ENCODE data around the gene TTC3. TPM values are rescaled to one million over a fixed set of nuclear protein-coding genes. Genes with fewer than 3 reads are reported as not detected.
"Not testable (repeated sequence)": the region's sequence is repeated elsewhere in the genome, so short reads cannot be mapped to it uniquely, and the experiment has no call there.

TTC3 gene
- total and polyA plus RNA-seq, 5 experiments from 2014 or later = 51.1 to 169 (median 134) TPM

- ATAC-seq (peak; percentile 84 to 99), DNase-seq (peak in 6 of 10 donors; percentile 10 to 46 (median 22))
- POLR2A ChIA-PET = no interaction called here
- Mint-ChIP-seq H3K27me3 (peaks cover 0 to 5% (median 0%) of the 10 kb centered on the region in 5 donors), H3K9me3 (no peaks in the 10 kb centered on the region), H3K27ac (peak overlapping the region in 4 of 10 donors; percentile 17 to 68 (median 28)), H3K4me3 (peak overlapping the region in 6 of 10 donors; percentile 3 to 56 (median 22)), H3K4me1 (peaks cover 6 to 14% (median 11%) of the 10 kb centered on the region in 4 donors), H3K36me3 (peaks cover 0 to 1% (median 0%) of the 10 kb centered on the region in 3 donors)
Observed at GRCh38 chr21:37045149-37045548, 27.9 kb upstream of the TTC3 start.

GRCh38 chr21:37045556-37045955 is 27.5 kb upstream of the TTC3 start:
- no peaks in the 10 kb centered on the region for H3K9me3 Mint-ChIP-seq
- DNase-seq (no peak), ATAC-seq (no peak)
- H3K4me1 Mint-ChIP-seq = peaks cover 6 to 14% (median 11%) of the 10 kb centered on the region in 4 donors
- H3K27me3 Mint-ChIP-seq = peaks cover 0 to 5% (median 0%) of the 10 kb centered on the region in 5 donors
- H3K36me3 Mint-ChIP-seq = peaks cover 0 to 1% (median 0%) of the 10 kb centered on the region in 3 donors
- H3K27ac Mint-ChIP-seq = no peak overlapping the region
- POLR2A ChIA-PET = no interaction called here
- H3K4me3 Mint-ChIP-seq = peak overlapping the region in 2 of 10 donors; percentile 19 to 56

GRCh38 chr21:37047079-37047478 is 26.0 kb upstream of the TTC3 start:
- H3K27ac Mint-ChIP-seq = peak overlapping the region in 1 of 10 donors; percentile 38
- H3K36me3 Mint-ChIP-seq = peaks cover 0 to 1% (median 0%) of the 10 kb centered on the region in 3 donors
- DNase-seq = no peak

GRCh38 chr21:37049741-37050140 is 23.3 kb upstream of the TTC3 start:
- H3K27me3 Mint-ChIP-seq, H3K4me3 Mint-ChIP-seq, POLR2A ChIA-PET, H3K27ac Mint-ChIP-seq, H3K36me3 Mint-ChIP-seq, DNase-seq, H3K9me3 Mint-ChIP-seq, ATAC-seq: not testable (repeated sequence)
- peaks cover 1 to 10% (median 9%) of the 10 kb centered on the region in 4 donors for H3K4me1 Mint-ChIP-seq

More at GRCh38 chr21:37047079-37047478, 26.0 kb upstream of the TTC3 start:
- Mint-ChIP-seq H3K27me3 (peaks cover 0 to 5% (median 0%) of the 10 kb centered on the region in 5 donors), H3K9me3 (no peaks in the 10 kb centered on the region), H3K4me1 (peaks cover 6 to 14% (median 11%) of the 10 kb centered on the region in 4 donors), H3K4me3 (no peak overlapping the region)
- POLR2A ChIA-PET = no interaction called here
- ATAC-seq = no peak

GRCh38 chr21:37055271-37055855 is 17.7 kb upstream of the TTC3 start:
- no peak for ATAC-seq

GRCh38 chr21:37057614-37058013 is 15.4 kb upstream of the TTC3 start:
- Mint-ChIP-seq H3K36me3 (no peaks in the 10 kb centered on the region), H3K4me1 (peaks cover 0 to 8% (median 4%) of the 10 kb centered on the region in 4 donors), H3K4me3 (no peak overlapping the region), H3K27me3 (no peaks in the 10 kb centered on the region), H3K27ac (no peak overlapping the region), H3K9me3 (no peaks in the 10 kb centered on the region)
- ATAC-seq (no peak), DNase-seq (no peak)
- POLR2A ChIA-PET = no interaction called here

More at GRCh38 chr21:37055271-37055855, 17.7 kb upstream of the TTC3 start:
- Mint-ChIP-seq H3K27me3 (no peaks in the 10 kb centered on the region), H3K36me3 (no peaks in the 10 kb centered on the region), H3K27ac (no peak overlapping the region), H3K4me1 (peaks cover 0 to 5% (median 2%) of the 10 kb centered on the region in 4 donors), H3K4me3 (no peak overlapping the region), H3K9me3 (no peaks in the 10 kb centered on the region)
- POLR2A ChIA-PET = no interaction called here
- DNase-seq = no peak

- no peak for ATAC-seq
Observed at GRCh38 chr21:37058261-37058660, 14.8 kb upstream of the TTC3 start.

GRCh38 chr21:37059181-37059580 is 13.9 kb upstream of the TTC3 start:
- Mint-ChIP-seq H3K4me1 (peaks cover 0 to 8% (median 4%) of the 10 kb centered on the region in 4 donors), H3K27me3 (no peaks in the 10 kb centered on the region), H3K4me3 (no peak overlapping the region), H3K9me3 (no peaks in the 10 kb centered on the region), H3K27ac (no peak overlapping the region), H3K36me3 (no peaks in the 10 kb centered on the region)
- ATAC-seq = no peak
- no peak for DNase-seq
- POLR2A ChIA-PET = interaction anchor here (0.5 to 0.6 kb wide), 2 partner anchors 20 to 97 kb away, joined by 3 to 12 read pairs; no protein-coding TSS in a partner anchor

More at GRCh38 chr21:37058261-37058660, 14.8 kb upstream of the TTC3 start:
- POLR2A ChIA-PET = no interaction called here
- H3K4me3 Mint-ChIP-seq = no peak overlapping the region
- H3K27me3 Mint-ChIP-seq = no peaks in the 10 kb centered on the region
- H3K9me3 Mint-ChIP-seq = no peaks in the 10 kb centered on the region
- H3K27ac Mint-ChIP-seq = no peak overlapping the region
- no peak for DNase-seq
- H3K4me1 Mint-ChIP-seq = peaks cover 0 to 8% (median 4%) of the 10 kb centered on the region in 4 donors
- H3K36me3 Mint-ChIP-seq = no peaks in the 10 kb centered on the region

- Mint-ChIP-seq H3K27me3 (no peaks in the 10 kb centered on the region), H3K4me1 (peaks cover 0 to 8% (median 5%) of the 10 kb centered on the region in 4 donors), H3K9me3 (no peaks in the 10 kb centered on the region), H3K27ac (peak overlapping the region in 2 of 10 donors; percentile 11 to 72), H3K36me3 (peaks cover 0 to 8% (median 5%) of the 10 kb centered on the region in 3 donors), H3K4me3 (no peak overlapping the region)
- ATAC-seq (peak; percentile 43 to 56), DNase-seq (no peak)
- POLR2A ChIA-PET = no interaction called here
Observed at GRCh38 chr21:37060296-37060695, 12.8 kb upstream of the TTC3 start.

- Mint-ChIP-seq H3K27me3 (no peaks in the 10 kb centered on the region), H3K9me3 (no peaks in the 10 kb centered on the region), H3K4me3 (no peak overlapping the region), H3K27ac (no peak overlapping the region), H3K36me3 (peaks cover 0 to 20% (median 8%) of the 10 kb centered on the region in 3 donors), H3K4me1 (peaks cover 0 to 8% (median 5%) of the 10 kb centered on the region in 4 donors)
- no peak for ATAC-seq
- POLR2A ChIA-PET = no interaction called here
- DNase-seq = no peak
Observed at GRCh38 chr21:37061926-37062592, 11.0 kb upstream of the TTC3 start.

GRCh38 chr21:37062593-37062935 is 10.5 kb upstream of the TTC3 start:
- Mint-ChIP-seq H3K4me1 (peaks cover 0 to 8% (median 5%) of the 10 kb centered on the region in 4 donors), H3K4me3 (no peak overlapping the region), H3K27me3 (no peaks in the 10 kb centered on the region), H3K27ac (no peak overlapping the region), H3K9me3 (no peaks in the 10 kb centered on the region), H3K36me3 (peaks cover 0 to 23% (median 10%) of the 10 kb centered on the region in 3 donors)
- POLR2A ChIA-PET = no interaction called here
- ATAC-seq (no peak), DNase-seq (no peak)

- POLR2A ChIA-PET = no interaction called here
- Mint-ChIP-seq H3K9me3 (no peaks in the 10 kb centered on the region), H3K27ac (peak overlapping the region in 2 of 10 donors; percentile 7 to 12), H3K27me3 (no peaks in the 10 kb centered on the region), H3K4me3 (no peak overlapping the region), H3K36me3 (peaks cover 0 to 31% (median 14%) of the 10 kb centered on the region in 3 donors), H3K4me1 (peaks cover 0 to 9% (median 5%) of the 10 kb centered on the region in 4 donors)
- DNase-seq (no peak), ATAC-seq (no peak)
Observed at GRCh38 chr21:37063433-37063832, 9.6 kb upstream of the TTC3 start.

- H3K4me3 Mint-ChIP-seq = no peak overlapping the region
- POLR2A ChIA-PET = no interaction called here
- peak overlapping the region in 4 of 10 donors; percentile 7 to 46 (median 22) for H3K27ac Mint-ChIP-seq
Observed at GRCh38 chr21:37064841-37065240, 8.2 kb upstream of the TTC3 start.

More at GRCh38 chr21:37064841-37065240, 8.2 kb upstream of the TTC3 start:
- H3K4me1 Mint-ChIP-seq = peaks cover 1 to 9% (median 6%) of the 10 kb centered on the region in 4 donors
- no peak for DNase-seq
- no peaks in the 10 kb centered on the region for H3K27me3 Mint-ChIP-seq
- ATAC-seq = no peak
- H3K9me3 Mint-ChIP-seq = no peaks in the 10 kb centered on the region
- peaks cover 0 to 40% (median 20%) of the 10 kb centered on the region in 3 donors for H3K36me3 Mint-ChIP-seq
